ENCODE data around the gene KRT80.

KRT80 gene

DNA sequence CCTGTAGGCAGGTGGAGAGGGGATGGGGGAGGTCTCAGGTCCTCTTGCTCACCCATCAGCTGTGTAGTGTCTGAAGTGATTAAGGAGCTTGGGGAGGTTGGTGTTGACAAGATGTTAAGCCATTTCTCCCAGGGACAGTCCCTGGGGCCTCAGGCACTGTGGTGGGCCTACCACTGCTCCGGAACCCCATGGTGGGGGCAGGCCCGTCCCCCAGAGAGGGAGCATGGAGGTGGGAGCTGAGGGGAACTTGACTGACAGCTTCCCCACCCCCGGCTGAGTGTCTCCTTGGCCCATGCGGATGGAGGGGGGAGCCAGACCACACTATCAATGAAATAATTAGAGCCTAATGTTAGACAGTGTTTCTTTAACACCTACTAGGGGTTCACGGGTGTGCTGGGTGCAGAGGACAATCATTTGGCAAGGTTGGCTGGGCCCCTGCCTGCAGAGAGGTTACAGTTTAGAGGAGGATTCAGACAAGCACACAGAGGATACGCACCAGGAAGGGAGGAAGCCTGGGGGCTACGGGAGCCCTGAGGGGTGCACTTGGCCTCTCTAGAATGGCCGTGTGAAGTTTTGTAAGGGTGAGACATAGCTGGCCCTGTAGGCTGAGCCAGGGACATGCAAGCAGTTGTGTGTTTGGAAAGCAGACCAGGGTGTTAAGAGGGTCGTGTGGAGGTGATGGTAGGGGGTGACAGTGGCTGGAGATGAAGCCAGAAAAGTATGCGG, 19.3 kb upstream of the KRT80 start:
- peaks cover 11% of the 10 kb centered on the region; the same call in 1 of the 2 replicates for H3K4me1 ChIP-seq (ENCODE audit: insufficient read depth, low read length)

DNA sequence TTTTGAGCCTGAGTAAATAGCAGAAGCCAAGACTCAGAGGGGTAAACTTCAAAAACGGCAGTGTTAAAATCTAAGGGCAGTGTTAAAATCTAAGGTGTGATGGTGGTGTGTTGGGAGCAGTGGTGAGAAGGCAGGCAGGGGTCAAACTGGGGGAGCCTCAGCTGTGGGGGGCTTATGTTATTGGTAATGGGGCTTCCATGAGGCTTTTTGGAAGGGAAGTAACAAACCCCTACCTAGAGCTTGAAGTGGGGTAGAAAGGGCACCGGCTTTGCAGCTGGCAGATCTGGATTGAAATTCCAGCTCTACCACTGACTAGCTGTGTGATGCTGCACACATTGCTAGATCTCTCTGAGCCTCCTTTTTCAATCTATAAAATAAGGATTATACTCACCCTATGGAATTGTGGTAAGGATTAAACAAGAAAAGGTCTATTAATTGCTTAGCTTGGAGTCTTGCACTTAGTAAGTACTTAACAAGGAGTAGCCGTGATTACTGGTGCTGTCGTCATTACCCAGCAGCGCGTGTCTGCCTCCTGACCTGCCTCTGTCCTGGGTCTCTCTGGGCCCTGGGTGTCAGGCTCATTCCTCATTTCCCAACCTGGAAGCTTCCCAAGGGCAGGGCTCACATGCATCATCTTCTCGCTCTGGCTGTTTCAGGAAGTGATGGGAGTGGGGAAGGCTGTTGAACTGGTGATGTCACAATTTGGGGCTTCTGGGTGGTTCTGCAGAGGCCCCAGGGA, 18.5 kb upstream of the KRT80 start:
- H3K36me3 ChIP-seq (ENCODE audit: insufficient read depth, low read length), result no peaks in the 10 kb centered on the region
- H3K9ac ChIP-seq (ENCODE audit: low read depth, low read length), result no peak overlapping the region
- no peaks in the 10 kb centered on the region for H3K9me3 ChIP-seq (ENCODE audit: control insufficient read depth, insufficient read depth, low read length)
- H3K4me1 ChIP-seq (ENCODE audit: insufficient read depth, low read length), result peaks cover 8% of the 10 kb centered on the region; the same call in 1 of the 2 replicates

More for the DNA sequence above, 19.3 kb upstream of the KRT80 start:
- Histone ChIP-seq H3K9ac (ENCODE audit: low read depth, low read length) (no peak overlapping the region), H3K9me3 (ENCODE audit: control insufficient read depth, insufficient read depth, low read length) (no peaks in the 10 kb centered on the region), H3K36me3 (ENCODE audit: insufficient read depth, low read length) (no peaks in the 10 kb centered on the region)

DNA sequence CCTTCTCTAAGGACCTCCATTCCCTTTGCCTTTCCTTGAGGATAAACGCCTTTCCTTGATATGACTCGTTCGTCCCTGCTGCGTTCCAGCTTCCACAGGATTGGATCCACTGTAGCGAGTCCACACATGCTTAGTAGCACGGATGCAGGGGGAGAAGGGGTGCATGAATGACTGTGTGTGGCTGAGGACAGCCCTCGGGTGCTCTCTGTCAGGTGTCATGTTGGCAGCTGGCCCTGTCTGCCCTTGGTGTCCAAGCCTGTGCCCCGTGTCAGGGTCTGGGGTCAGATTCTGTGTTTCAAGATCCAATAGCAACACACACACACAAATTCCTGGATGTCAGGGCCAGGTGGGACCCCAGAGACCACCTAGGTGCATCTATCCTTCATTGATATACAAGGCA, 17.5 kb upstream of the KRT80 start:
- no peak overlapping the region for H3K9ac ChIP-seq (ENCODE audit: low read depth, low read length)
- H3K36me3 ChIP-seq (ENCODE audit: insufficient read depth, low read length), result no peaks in the 10 kb centered on the region
- H3K9me3 ChIP-seq (ENCODE audit: control insufficient read depth, insufficient read depth, low read length), result no peaks in the 10 kb centered on the region
- peaks cover 6% of the 10 kb centered on the region; the same call in 1 of the 2 replicates for H3K4me1 ChIP-seq (ENCODE audit: insufficient read depth, low read length)

DNA sequence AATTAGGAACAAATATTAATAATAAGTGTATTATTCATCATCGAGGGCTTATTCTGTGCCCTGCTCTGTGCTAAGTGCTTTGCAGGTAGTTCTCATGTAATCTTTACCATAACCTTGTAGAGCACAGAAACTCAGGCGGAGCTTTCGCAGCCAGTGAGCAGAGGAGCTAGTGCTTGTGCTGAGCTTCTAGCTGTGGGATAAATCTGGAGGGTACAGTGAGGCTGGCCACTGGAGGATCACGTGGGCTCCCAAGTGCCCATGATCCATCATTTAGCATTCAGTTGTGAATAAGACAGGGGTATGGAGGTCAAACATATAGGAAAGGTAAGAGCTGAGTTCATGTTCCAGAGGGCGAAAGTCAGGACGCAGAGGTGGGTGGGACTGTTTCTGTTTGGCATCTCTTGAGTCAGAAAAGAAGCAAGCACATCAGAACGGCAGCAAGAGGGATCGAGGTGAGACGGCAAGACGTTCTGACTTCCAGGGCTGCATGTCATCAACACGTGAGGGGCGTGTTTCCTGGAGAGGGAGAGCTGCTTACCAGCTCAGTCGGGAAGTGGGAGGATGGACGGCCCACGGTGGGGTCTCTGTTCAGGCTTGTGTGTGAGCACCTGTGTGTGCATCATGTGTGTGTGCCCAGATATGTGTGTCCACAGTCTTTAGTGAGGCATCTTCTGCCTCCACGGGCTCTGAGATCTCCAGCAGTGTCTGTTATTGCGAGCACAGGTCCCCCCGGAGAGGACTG, 16.8 kb upstream of the KRT80 start:
- Histone ChIP-seq H3K4me1 (ENCODE audit: insufficient read depth, low read length) (peaks cover 11% of the 10 kb centered on the region; the same call in 1 of the 2 replicates), H3K9ac (ENCODE audit: low read depth, low read length) (no peak overlapping the region), H3K36me3 (ENCODE audit: insufficient read depth, low read length) (no peaks in the 10 kb centered on the region), H3K9me3 (ENCODE audit: control insufficient read depth, insufficient read depth, low read length) (no peaks in the 10 kb centered on the region)

DNA sequence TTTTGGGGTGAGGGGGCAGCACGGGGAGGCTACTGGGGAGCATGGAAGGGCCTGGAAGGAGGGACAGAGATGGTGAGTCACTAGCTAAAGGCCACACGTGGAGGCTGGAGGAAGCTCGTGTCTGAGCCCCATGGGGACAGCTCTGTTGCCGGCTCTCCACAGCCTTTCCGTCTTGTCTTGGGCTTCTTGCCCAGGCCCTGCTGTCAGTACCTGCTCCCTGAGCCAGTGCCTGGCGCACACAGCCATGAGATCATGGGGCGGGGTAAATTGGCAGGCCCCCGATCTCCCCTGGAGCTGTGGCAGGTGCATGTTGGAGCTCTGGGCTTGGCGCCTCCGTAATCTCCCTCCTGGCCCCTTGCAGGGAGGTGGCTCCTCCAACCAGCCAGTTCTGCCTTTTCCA, 16.1 kb upstream of the KRT80 start:
- H3K9me3 ChIP-seq (ENCODE audit: control insufficient read depth, insufficient read depth, low read length), result no peaks in the 10 kb centered on the region
- H3K36me3 ChIP-seq (ENCODE audit: insufficient read depth, low read length), result no peaks in the 10 kb centered on the region
- H3K9ac ChIP-seq (ENCODE audit: low read depth, low read length), result no peak overlapping the region
- H3K4me1 ChIP-seq (ENCODE audit: insufficient read depth, low read length), result peaks cover 18% of the 10 kb centered on the region

DNA sequence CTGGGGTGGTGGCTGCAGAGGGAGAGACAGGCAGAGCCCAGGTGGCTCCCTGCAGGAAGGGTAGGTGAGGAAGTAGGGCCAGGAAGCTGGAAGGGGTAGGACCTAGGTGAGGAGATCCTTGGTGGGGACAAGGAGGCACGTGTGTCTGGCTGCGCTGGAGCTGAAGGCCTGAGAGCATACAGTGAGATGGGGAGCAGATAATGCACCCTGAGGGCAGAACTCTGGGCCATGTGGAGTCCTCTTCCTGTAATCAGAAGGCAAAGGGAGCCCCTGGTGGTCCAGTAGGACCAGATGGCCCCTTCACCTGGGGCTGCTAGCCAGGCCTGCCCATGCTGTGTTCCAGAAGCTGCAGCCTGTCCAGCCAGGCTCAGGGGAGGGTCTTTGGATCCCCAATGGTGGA, 15.3 kb upstream of the KRT80 start:
- Histone ChIP-seq H3K36me3 (ENCODE audit: insufficient read depth, low read length) (no peaks in the 10 kb centered on the region), H3K9ac (ENCODE audit: low read depth, low read length) (no peak overlapping the region), H3K9me3 (ENCODE audit: control insufficient read depth, insufficient read depth, low read length) (no peaks in the 10 kb centered on the region), H3K4me1 (ENCODE audit: insufficient read depth, low read length) (peaks cover 25% of the 10 kb centered on the region)

DNA sequence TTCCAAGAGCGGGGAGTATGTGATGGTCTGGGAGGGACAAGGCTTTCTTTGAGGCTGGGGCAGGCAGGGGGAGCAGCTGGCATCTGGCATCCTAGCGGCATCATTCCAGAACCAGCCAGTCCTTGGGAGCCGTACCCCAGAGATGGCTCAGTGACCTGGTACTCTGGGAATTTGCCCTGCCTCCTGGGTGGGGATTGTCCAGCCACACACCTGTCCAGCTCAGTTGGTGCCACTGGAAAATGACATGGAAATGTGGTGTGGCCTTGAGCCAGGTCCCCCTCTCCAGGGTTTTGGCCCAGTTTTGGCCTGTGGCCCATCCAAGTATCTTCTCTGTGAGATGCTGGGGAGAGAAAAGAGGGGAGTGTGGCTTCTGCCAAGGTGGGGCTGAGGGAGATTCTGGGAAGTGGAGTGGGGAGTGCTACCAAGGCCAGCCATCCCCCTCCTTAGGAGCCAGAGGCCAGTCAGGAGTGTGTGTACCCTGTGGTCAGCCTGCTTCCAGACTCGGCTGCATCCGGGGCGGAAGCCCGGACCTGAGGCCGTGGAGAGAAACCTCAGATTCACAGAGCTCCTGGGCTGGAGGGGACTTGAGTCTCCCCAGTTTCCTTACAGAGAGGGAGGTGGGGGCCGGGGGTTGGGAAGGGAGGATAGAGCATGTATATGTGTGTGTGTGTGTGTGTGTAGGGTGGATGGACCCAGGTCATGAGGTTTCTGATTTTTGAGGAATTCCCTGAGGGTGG, 14.7 kb upstream of the KRT80 start:
- Histone ChIP-seq H3K36me3 (ENCODE audit: insufficient read depth, low read length) (no peaks in the 10 kb centered on the region), H3K4me1 (ENCODE audit: insufficient read depth, low read length) (peaks cover 27% of the 10 kb centered on the region), H3K9me3 (ENCODE audit: control insufficient read depth, insufficient read depth, low read length) (no peaks in the 10 kb centered on the region), H3K9ac (ENCODE audit: low read depth, low read length) (no peak overlapping the region)

DNA sequence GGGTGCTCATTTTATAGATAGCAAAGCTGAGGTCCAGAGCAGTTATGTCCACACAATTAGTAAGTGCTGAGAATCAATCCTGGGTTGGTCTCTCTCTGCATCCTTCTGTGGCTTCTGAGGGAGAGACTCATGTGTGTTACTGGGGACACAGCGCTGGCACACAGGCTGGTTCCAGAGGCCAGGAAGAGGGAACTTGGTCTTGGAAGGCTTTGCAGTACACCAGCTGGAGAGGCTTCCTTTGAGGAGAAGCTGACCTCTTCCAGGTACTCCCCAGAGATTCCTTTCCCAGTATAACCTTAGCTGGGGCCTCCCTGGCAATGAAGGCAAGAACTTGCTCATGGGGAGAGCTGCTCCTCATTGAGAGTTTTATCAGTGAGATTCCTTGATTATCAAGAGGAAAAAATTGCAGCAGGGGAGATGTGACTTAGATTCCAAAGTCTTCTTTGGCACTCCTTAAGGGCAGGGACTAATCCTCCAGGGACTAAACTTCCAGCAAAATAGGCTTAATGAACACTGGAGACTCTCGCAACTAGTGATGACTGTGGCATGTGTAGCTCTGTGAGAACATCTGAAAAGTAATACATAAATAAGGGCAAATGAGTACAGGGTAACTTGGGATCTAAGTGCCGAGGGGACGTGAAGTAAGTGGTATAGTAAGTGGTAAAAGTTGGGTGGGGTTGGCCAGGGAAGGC, 13.9 kb upstream of the KRT80 start:
- no peaks in the 10 kb centered on the region for H3K9me3 ChIP-seq (ENCODE audit: control insufficient read depth, insufficient read depth, low read length)
- H3K9ac ChIP-seq (ENCODE audit: low read depth, low read length), result no peak overlapping the region
- peaks cover 35% of the 10 kb centered on the region for H3K4me1 ChIP-seq (ENCODE audit: insufficient read depth, low read length)
- no peaks in the 10 kb centered on the region for H3K36me3 ChIP-seq (ENCODE audit: insufficient read depth, low read length)

DNA sequence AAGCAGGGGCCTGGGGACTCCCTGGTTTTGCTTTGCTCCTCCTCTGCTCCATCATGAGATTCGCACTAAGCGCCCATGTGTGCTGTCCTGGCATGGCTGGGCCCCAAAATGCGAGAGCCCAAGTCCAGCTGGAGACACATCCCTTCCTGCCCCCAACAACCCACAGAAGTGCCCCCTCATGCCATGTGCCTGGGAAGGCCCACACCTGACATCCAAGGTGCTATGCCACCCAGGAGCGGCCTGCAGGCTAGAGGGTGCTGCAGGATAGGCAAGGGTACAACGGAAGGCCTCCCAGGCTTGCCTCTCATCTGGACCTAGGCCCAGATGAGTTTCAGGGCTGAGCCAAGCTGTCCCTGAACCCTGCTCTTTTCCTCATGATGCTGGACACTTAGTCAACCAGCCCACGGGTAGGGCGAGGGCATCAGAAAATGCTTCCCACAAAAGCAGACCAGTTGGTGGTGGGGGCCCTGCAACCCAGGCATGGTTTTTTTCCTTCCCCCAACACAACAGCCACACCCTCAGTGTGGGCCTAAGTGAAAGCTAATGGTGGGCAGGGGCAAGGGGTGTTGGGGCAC, 13.2 kb upstream of the KRT80 start:
- peaks cover 38% of the 10 kb centered on the region for H3K4me1 ChIP-seq (ENCODE audit: insufficient read depth, low read length)
- H3K36me3 ChIP-seq (ENCODE audit: insufficient read depth, low read length), result no peaks in the 10 kb centered on the region
- H3K9me3 ChIP-seq (ENCODE audit: control insufficient read depth, insufficient read depth, low read length), result no peaks in the 10 kb centered on the region
- H3K9ac ChIP-seq (ENCODE audit: low read depth, low read length), result no peak overlapping the region

DNA sequence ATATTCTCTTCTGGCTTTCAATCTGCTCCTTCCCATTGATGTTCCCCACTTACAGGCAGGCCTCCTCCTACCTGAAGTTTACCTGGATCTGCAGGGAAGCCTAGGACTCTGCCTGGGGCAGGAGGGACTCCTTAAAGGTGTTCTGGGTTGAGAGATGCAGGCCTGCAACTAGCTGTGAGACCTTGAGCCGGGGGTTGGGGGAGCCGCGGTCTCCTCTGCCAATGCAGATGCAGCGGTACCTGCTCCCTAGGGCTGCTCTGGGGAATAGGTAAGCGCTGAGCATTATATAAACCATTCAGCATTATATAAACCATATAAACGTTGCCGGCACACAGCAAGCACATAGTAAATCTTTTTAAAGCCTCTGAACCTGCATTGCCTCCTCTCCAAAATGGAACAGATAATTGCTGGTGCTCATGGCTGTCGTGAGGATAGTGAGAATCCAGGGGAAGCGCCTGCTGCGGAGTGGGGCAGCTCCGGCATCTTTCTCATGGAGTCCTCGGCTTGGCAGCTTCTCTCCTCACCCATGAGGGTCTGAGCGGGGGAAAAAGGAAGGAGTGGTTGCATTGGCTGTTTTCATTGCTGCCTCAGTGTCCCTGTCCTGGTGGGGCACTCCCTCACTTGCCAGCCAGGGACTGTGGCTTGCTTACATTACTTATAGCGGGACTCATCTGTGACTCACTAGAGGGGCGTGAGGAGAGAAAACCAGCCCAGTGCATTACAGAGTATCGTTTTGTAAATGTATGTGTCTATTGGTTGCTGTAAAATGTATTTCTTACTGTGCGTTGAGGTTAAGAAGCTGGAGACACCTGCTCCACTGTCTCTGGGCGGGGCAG, 12.5 kb upstream of the KRT80 start:
- Histone ChIP-seq H3K36me3 (ENCODE audit: insufficient read depth, low read length) (no peaks in the 10 kb centered on the region), H3K9ac (ENCODE audit: low read depth, low read length) (no peak overlapping the region), H3K9me3 (ENCODE audit: control insufficient read depth, insufficient read depth, low read length) (no peaks in the 10 kb centered on the region), H3K4me1 (ENCODE audit: insufficient read depth, low read length) (peaks cover 38% of the 10 kb centered on the region)

DNA sequence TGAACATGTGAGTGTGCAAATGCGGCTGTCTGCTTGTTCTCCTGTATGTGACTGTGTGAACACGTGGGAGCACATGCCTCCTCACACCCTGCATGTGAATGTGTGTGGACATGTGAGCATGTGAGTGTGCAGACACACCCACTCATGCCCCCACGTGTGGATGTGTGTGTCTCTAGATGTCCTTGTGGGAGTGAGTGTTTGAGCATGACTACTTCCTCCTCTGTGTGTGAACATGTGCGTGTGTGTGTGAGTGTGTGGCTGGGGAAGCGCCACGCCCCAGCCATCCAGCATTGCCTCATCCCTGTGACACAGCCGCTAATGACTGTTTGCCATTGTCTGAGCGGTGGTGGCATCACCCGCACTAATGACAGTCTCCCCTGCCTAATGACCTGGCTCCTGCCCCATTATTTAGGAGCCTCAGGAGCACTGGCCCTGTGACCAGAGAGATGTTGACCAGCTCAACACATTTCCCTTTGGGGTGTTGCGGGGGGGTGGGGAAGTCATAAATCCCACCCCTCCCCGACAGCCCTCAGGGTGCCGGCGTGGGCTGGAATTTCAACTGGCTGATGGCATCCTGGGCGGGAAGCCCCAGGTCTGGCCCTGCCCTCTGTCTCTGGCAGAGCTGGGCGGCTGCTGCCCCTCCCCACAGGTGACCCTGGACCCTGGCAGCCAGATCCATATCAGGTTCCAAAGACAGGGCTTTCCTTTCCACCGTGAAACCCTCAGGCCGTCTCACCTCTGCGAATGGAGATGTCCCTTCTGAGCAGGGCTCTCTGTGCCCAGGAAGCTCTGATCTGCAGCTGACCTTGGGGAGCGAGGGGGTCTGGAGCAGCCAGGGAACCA, 11.5 kb upstream of the KRT80 start:
- Histone ChIP-seq H3K36me3 (ENCODE audit: insufficient read depth, low read length) (no peaks in the 10 kb centered on the region), H3K9ac (ENCODE audit: low read depth, low read length) (no peak overlapping the region), H3K9me3 (ENCODE audit: control insufficient read depth, insufficient read depth, low read length) (no peaks in the 10 kb centered on the region), H3K4me1 (ENCODE audit: insufficient read depth, low read length) (peaks cover 38% of the 10 kb centered on the region)

DNA sequence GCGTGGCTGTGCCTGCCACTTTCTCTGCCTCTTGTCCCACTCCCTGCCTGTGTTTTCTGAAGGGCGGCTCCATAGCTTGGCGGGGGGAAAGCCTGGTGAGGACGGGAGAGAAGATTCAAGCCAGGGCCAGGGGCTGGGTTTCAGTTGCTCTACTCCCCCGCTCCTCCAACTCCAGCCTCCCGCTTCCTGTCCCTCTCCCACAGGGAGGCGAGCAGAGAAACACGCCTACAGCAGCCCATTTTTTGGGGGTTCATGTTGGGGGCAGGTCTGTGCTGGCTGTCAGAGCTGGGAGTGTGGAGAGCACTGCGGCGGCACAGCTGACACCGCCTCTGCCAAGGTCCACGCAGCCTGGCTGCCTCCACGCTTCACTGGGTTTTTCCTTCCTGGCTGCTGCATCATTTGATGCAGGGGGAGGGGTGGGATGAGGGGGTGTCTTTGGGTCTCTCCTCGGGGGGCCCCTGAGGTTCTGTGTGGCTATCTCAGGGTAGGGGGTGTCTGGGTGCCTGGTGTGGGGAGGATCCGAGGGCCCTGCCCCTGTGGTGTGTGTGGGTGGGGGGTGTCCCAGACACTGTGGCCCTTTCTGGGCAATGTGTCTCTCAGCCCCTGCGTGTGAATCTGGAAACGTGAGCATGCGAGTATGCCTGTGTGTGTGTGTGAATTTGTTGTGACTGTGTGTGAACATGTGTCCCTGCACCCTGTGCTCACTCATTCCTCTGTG, 10.7 kb upstream of the KRT80 start:
- H3K9ac ChIP-seq (ENCODE audit: low read depth, low read length), result no peak overlapping the region
- H3K36me3 ChIP-seq (ENCODE audit: insufficient read depth, low read length), result no peaks in the 10 kb centered on the region
- peaks cover 34% of the 10 kb centered on the region for H3K4me1 ChIP-seq (ENCODE audit: insufficient read depth, low read length)
- H3K9me3 ChIP-seq (ENCODE audit: control insufficient read depth, insufficient read depth, low read length), result no peaks in the 10 kb centered on the region

Measured in ES-I3 (cell line).